GOT3 (cell line): Measurements from ENCODE around the gene ACER2.

Experiments used
- DNase-seq: peaks from one replicate; lab custom pipeline; 2025; ENCODE audit warnings: mixed read lengths; lab: John Stamatoyannopoulos, UW

Gene ACER2

DNA sequence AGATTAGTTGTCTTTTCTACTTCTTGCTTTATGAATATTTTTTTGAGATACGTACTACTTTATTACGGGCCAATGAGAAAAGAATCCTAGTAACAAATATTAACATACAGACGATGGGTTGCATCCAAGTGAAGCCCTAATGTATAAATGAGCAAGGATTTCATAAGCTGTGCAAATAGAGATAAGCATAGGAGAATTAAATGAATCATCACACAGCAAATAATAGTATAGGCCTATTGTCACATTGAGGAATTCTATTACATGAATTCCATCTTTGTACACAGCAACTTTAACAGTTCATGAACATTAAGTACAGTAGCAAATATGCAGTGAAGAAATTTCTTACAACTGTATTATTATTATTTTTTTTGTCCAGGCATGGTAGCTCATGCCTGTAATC lies 78.0 kb downstream of the ACER2 start:
- DNase-seq: no peak

DNA sequence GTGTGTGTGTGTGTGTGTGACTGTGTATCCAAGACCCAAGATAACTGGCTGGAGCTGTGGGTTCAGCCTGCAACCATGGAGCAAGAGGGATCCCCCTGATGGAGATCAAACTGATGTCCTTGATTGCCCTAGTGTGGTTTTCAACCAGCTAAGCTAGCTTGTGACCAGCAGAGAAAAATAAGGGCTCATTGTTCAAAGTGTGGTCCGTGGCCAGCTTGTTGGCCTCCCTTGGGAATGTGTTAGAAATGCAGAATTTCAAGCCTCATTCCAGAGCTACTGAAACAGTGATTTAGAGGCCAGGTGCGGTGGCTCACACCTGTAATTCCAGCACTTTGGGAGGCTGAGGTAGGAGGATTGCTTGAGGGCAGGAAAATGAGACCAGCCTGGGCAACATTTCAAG lies 79.9 kb downstream of the ACER2 start:
- DNase-seq: no peak

DNA sequence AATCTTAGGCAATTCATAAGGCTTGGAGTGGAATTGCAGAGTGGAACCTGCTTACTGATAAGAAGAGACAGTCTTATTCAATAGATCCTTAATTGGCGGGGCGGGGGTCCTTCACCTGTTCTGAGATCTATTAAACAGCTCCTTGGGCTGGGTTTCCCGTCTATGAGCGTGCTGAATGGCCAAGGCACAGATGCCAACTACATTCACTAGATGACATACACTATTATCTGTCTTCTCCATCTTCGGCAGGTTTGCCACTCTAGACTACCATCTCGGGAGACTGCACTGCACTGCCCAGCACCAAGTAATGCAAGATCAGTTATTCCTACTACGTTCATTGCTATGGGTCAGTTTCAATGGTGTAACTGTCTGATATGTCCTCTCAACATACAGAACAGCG lies 81.5 kb downstream of the ACER2 start:
- DNase-seq: no peak

DNA sequence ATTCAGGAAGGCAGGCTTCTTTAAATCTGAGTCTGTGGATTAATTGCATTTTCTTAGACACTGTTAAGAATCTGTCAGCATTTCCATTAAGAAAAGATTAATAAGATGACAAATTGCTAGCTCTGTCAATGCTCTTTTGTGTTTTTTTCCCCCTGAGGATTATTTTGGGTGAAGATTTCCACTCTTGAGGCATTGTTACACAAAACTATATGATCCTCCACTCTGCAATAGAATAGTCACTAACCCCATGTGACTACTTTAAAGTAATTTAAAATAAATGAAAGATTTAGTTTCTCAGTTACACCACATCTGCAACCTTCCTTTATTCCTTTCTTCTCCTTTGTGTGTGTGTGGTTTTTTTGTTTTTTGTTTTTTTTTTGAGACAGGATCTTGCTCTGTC lies 82.0 kb downstream of the ACER2 start:
- DNase-seq: no peak

DNA sequence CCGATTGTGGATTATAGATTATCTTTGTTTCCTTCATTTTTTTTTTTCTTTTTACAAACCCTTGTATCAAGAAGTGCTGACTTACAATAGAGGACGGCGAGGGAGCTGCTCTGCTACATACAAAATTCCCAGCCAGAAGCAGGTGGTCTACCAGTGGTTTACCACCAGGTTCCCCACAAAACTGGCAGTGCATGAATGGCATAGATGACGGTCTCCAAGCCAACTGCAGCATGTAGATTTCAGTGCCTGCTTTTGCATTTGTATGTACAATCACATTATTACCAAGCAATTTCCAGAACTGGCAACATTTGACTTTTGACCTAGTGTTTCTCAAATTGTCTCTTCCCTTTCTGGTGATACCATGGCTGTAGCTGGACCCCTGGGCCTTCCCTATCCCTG lies 84.0 kb downstream of the ACER2 start:
- DNase-seq: no peak

DNA sequence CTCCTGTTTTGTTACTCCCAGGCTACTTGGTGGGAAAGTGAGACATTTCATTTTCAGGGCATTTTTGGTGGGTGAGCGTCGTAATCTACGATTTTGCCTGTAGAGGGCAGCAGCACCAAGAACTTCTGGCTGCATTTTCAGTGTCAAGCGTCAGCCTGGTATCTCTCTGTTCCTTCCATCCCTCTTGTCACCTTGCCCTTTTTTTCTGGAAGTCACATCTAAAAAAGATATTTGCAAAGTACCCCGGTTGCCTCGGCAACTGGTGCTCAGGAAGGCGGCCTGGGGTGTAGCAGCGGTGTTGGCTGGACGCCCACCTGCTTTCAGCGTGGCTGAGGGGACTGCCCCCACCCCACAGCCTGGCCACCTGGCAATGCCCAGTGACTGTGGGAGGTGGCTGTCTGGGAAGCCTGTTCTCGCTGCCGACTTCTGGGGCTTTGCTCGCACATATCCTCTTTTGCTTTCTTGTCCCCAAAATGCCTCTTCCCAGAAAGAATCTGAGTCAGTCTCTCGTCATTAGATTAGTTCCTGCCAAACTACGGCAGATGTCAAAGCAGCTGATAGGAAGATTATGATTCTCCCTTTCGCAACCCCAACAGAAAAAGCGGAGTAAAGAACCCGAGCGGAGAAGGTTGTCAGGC lies 84.5 kb downstream of the ACER2 start:
- DNase-seq: peak; percentile 9

DNA sequence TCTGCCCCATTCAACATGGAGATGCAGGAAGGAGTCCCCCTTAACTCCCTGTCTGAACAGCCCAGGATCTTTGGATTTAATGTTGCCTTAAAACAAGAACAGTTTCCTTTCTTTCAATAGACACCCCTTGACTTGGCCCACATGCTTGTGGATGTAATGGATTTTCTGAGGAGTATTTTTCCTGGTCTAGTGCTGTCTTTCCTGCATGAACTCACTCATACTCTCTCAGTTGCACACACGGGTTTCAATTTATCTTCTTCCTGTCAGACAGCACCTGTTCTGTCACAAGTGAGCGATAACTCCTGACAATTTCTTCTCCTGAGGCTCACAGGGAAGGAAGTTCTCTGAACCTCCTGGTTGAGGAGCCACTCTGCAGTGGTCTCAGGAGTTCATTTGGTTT lies 85.1 kb downstream of the ACER2 start:
- no peak for DNase-seq

DNA sequence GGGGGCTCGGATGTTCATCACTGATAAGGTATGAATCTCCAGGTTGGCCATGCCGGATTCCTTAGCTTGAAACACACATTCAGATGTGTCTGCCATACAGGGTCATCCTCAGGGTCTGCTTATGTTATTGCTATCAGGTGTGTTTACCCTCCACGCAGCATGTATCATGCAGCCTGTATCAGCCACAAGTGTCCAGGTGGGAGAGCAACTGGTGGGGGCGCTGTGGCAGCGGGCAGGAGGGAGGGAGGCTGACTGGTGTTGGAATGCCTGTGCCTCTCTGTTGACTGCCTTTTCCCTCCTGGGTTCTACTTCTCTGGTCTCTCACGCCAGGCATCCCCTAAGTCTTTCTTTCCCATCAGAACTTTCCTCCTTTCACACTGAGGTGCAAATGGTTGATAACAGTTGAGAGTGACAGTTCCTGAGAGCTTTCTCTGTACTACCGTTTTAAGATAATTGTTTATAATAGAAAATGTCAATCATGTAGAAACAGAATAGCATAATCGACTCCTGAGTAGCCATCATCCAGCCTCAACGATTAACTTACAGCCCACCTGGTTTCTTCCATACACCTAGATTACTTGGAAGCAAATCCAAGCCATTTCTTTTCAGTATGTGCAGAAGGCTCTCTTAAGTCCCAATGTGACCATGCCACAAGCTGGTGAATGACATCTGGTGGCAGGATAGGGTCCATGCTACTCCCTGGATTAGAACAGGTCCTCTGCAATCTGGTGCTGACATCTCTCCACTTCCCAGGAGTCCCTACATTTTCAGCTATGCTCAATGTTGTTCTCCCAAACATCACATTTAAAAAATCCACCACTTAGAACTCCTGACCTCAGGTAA lies 86.6 kb downstream of the ACER2 start:
- DNase-seq: no peak

DNA sequence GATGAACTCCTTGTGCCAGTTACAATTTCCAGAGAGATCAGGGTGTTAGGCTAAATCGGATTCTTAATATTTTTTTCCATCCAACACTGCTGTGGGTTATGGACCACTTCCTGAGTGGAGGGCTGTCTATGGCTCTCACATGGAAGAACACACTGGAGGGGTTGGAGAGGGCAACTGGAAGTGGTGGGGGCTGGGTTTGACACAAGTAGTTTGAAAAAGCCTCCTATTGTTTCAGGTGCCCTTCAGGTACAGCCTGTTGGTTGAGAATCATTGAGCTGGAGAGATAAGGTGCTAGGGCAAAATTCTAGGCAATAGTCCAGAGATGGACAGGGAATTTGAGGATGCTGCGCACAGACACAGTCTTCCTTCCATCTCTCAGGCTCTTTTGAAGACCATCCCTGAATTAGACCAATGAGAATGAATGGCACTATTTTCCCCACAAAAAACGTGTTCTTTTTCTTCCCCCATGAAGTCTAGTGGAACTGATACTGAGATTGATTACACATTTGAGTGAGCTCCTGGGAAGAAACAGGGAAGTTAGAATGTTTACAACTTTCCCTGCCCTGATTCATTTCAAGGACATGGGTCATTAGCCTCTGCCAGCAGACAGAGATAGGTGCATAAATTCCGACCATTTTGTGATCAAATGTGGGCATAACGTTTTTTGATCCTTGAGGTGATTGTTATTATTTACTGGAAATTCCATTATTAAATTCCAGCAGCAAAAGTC lies 87.7 kb downstream of the ACER2 start:
- no peak for DNase-seq

DNA sequence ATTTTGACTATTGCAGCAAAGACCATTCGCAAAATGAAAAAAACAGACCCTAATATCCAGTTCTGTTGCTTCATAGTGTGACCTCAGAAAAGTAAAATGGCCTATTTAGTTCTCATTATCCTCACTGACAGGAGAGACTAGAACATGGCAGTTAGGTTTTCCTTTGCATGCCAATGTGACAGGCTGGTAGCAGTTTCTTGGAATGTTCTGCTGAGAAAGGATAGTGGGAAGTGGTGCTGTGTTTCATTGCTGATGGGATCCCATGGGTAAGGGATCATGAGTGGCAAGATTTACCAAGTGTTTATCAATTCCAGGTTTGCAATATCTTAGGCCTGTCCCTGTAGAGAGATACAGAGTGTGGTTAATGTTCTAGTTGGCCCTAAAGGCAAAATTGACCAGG lies 88.5 kb downstream of the ACER2 start:
- no peak for DNase-seq

DNA sequence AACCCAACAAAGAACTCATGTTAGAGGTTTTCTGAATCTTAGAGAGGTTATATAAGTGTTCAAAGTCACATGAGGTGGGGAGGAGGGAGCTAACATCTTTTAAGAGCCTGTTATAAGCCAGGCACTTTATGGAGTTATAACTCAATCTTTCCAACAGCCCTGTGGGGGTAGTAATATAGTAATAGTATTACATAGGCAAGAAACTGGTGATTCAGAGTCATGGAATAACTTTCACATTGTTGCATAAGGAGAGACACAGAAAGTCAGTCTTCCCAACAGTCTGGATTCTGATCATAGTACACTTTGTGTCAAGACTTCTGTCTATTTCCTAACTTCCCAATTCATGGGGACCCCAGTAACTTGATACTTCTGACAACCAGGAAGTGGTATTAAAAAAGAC lies 89.2 kb downstream of the ACER2 start:
- DNase-seq: no peak
